MCF 10A (cell line): ENCODE results near the gene SLC25A10. TPM values are rescaled to one million over a fixed set of nuclear protein-coding genes. Genes with fewer than 3 reads are reported as not detected.
A peak's percentile ranks its signal among the peaks of the same experiment; 100 is the strongest.

Source experiments
- BruUV-seq: library from RNA; stranded (reverse); fragments of 400-500 nt; replicated peaks from 2 replicates; lab custom pipeline; 2021; lab: Mats Ljungman, UMichigan
- CTCF ChIA-PET: fragments of 300-600 bp; sonication (Branson Sonifier 250); formaldehyde crosslinking; extraction: SDS; loops from one replicate; lab custom pipeline; 2021; ENCODE audit warnings: antibody characterized with exemption, inconsistent platforms; lab: Yijun Ruan, JAX
- POLR2A ChIA-PET: fragments of 300-600, 350-650 bp; sonication (Branson Sonifier 250); formaldehyde crosslinking; extraction: SDS; loops from one replicate; lab custom pipeline; 2020; ENCODE audit warnings: antibody characterized with exemption, inconsistent platforms; lab: Yijun Ruan, JAX
- DNase-seq: peaks from one replicate; pipeline ENCODE4 v3.0.0-alpha.2; 2018; ENCODE audit not compliant: unreplicated experiment
- H3K27ac Mint-ChIP-seq: one replicate; pipeline ENCODE4 v1.8.0; 2022; ENCODE audit warnings: mild to moderate bottlenecking, low read depth, mixed read lengths; ENCODE audit not compliant: unreplicated experiment
- H3K27me3 Mint-ChIP-seq: one replicate; pipeline ENCODE4 v1.8.0; 2022; ENCODE audit warnings: mixed read lengths; ENCODE audit not compliant: insufficient read depth, unreplicated experiment
- H3K36me3 Mint-ChIP-seq: one replicate; pipeline ENCODE4 v1.8.0; 2022; ENCODE audit warnings: mild to moderate bottlenecking, moderate library complexity, mixed read lengths; ENCODE audit not compliant: insufficient read depth, unreplicated experiment
- H3K4me1 Mint-ChIP-seq: one replicate; pipeline ENCODE4 v1.8.0; 2022; ENCODE audit warnings: mixed read lengths; ENCODE audit not compliant: insufficient read depth, unreplicated experiment
- H3K4me3 Mint-ChIP-seq: one replicate; pipeline ENCODE4 v1.8.0; 2022; ENCODE audit warnings: mild to moderate bottlenecking, moderate library complexity, mixed read lengths; ENCODE audit not compliant: unreplicated experiment
- H3K9me3 Mint-ChIP-seq: one replicate; pipeline ENCODE4 v1.8.0; 2022; ENCODE audit warnings: mixed read lengths; ENCODE audit not compliant: unreplicated experiment
- CTCF ChIP-seq: fragments of 200-600 bp; IDR thresholded peaks from one replicate; pipeline ENCODE4 v1.8.0; 2022; ENCODE audit warnings: antibody characterized with exemption, mild to moderate bottlenecking; ENCODE audit not compliant: unreplicated experiment
- intact Hi-C: fragments of 100-400 bp; cut with micrococcal nuclease; formaldehyde crosslinking; loops from 2 replicates; pipeline ENCODE4 v1.14.1; 2022
- total RNA-seq: library from RNA; stranded (reverse); gene quantifications from 2 replicates; pipeline ENCODE4 v1.2.3, GENCODE V29; 2022

Gene SLC25A10
- total RNA-seq, 1 experiment from 2014 or later: 9.5 TPM

DNA sequence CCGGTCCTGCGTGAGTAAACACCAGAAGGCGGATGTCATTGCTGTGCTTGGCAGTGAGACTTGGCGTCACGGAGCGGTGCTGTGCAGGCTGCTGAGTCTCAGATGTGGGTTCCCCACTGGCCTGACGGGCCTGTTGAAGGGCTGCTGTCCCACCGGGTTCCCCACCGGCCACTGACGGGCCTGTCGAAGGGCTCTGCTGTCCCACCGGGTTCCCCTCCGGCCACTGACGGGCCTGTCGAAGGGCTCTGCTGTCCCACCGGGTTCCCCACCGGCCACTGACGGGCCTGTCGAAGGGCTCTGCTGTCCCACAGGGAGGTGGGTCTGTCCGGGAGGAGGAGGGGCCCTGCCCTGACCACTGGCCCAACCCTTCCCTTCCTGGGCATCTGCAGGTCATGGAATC is 25.5 kb upstream of the SLC25A10 start:
- POLR2A ChIA-PET: interaction anchor here (2.3 to 3.8 kb wide), 2 partner anchors 10 to 16 kb away, joined by 7 to 19 read pairs; partner anchors contain the start of gene MRPL12
- intact Hi-C loops: no loop called here
- CTCF ChIA-PET: interaction anchor here (1.7 kb wide), 1 partner anchor 11 kb away, joined by 4 read pairs; no protein-coding TSS in a partner anchor
- no peaks in the 10 kb centered on the region for H3K9me3 Mint-ChIP-seq
- no peak for TF ChIP-seq CTCF
- no peaks in the 10 kb centered on the region for H3K27me3 Mint-ChIP-seq
- peaks cover 5% of the 10 kb centered on the region for H3K4me1 Mint-ChIP-seq
- BruUV-seq: no TSS peak
- DNase-seq: no peak
- H3K4me3 Mint-ChIP-seq: no peak overlapping the region
- peaks cover 48% of the 10 kb centered on the region for H3K36me3 Mint-ChIP-seq
- H3K27ac Mint-ChIP-seq: peak overlapping the region; percentile 75

DNA sequence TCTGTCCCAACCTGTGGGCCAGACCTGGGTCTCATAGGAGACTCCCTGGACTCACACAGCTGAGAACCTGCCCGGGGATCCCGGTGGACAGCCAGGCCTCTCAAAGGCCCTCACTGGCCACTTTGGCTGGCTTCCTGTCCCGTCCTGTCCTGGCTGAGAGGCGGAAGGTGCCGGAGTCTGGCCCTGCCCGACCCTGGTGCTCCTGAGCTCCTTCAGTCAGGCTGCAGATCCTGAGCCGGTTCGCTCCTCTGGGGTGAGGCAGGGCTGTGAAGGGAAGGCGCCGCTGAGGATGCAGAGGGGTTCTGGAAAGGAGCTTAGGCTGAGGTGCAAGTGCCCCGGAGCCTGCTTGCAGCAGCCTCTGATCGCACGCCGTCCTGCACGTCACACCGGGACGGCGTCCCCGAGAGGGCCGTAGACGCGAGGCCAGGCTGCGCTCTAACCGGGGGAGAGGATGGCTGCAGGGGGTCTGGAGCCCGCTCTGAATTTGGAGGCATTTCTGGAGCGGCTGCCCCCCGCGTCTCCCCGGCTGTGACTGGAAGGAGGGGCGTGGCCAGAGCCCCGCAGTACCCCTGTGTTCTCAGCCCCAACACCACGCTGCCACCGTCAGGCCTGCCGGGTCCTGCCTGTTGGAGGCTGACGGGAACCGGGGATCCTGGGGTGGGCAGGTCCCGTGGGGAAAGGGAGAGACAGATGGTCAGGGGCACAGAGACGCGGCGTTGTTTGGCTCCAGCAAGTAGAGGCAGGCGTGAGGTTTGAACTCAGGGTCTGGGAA is 24.1 kb upstream of the SLC25A10 start:
- BruUV-seq: no TSS peak
- Mint-ChIP-seq H3K4me1 (peaks cover 5% of the 10 kb centered on the region), H3K4me3 (no peak overlapping the region), H3K27ac (no peak overlapping the region), H3K9me3 (no peaks in the 10 kb centered on the region), H3K27me3 (no peaks in the 10 kb centered on the region), H3K36me3 (peaks cover 59% of the 10 kb centered on the region)
- no peak for DNase-seq
- POLR2A ChIA-PET: interaction anchor here (2.3 kb wide), 1 partner anchor 15 kb away, joined by 7 read pairs; the partner anchor contains the start of gene MRPL12
- intact Hi-C loops: no loop called here
- CTCF ChIA-PET: interaction anchor here (0.6 kb wide), 1 partner anchor 285 kb away, joined by 5 read pairs; no protein-coding TSS in a partner anchor
- TF ChIP-seq CTCF: no peak

- ChIA-PET CTCF (no interaction called here), POLR2A (interaction anchor here (2.3 kb wide), 1 partner anchor 14 kb away, joined by 7 read pairs; the partner anchor contains the start of gene MRPL12)
- H3K27me3 Mint-ChIP-seq: no peaks in the 10 kb centered on the region
- intact Hi-C loops: no loop called here
- TF ChIP-seq CTCF: no peak
- no TSS peak for BruUV-seq
- H3K4me3 Mint-ChIP-seq: no peak overlapping the region
- no peak overlapping the region for H3K27ac Mint-ChIP-seq
- H3K36me3 Mint-ChIP-seq: peaks cover 60% of the 10 kb centered on the region
- peaks cover 5% of the 10 kb centered on the region for H3K4me1 Mint-ChIP-seq
- no peak for DNase-seq
- no peaks in the 10 kb centered on the region for H3K9me3 Mint-ChIP-seq
Observed at GRCh38 chr17:81688616-81689015, 23.5 kb upstream of the SLC25A10 start.

DNA sequence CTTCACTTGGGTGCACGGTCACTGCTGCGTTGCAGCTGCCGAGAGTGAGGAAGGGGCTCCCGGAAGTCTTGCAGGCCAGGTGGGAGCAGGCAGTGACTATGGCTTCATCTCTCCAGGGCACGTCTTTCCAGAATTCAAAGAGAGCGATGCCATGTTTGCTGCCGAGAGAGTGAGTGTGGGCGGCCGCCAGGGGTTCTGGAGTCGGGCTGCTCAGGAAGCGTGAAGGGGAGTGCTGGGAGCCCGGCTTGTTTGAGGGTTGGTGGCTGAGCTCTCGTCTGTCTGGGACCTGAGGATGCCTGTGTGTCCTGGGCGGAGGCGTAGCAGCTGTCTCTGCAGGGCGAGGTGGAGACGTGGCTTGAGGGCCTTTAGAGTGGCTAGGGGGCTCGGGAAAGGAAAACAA is 22.0 kb upstream of the SLC25A10 start:
- Mint-ChIP-seq H3K4me1 (peaks cover 5% of the 10 kb centered on the region), H3K36me3 (peaks cover 51% of the 10 kb centered on the region), H3K27ac (no peak overlapping the region), H3K4me3 (no peak overlapping the region), H3K27me3 (no peaks in the 10 kb centered on the region), H3K9me3 (no peaks in the 10 kb centered on the region)
- no TSS peak for BruUV-seq
- intact Hi-C loops: no loop called here
- ChIA-PET POLR2A (no interaction called here), CTCF (interaction anchor here (0.7 kb wide), 1 partner anchor 12 kb away, joined by 4 read pairs; no protein-coding TSS in a partner anchor)
- DNase-seq: no peak
- TF ChIP-seq CTCF: no peak
